HepG2 (cell line): ENCODE results near the gene PPP1R13B.

Experiments
- MXD4 ChIP-seq: IDR thresholded peaks from 2 replicates; pipeline ENCODE4 v1.6.1; 2016; ENCODE audit warnings: mild to moderate bottlenecking, missing biosample characterization, missing genetic modification reagents
- POLR2A ChIP-seq, 2 experiments: IDR thresholded peaks; 2 replicates each; pipeline ENCODE4 v1.6.1; 2011; ENCODE audit warnings: low read depth in 2 of 2, low read length in 2 of 2, mild to moderate bottlenecking in 1 of 2, moderate library complexity in 1 of 2; ENCODE audit not compliant: insufficient read depth in 1 of 2
- RBM22 ChIP-seq: fragments of 200-400 bp; formaldehyde crosslinking; optimal IDR thresholded peaks from 2 replicates; pipeline ENCODE3; 2017; ENCODE audit warnings: mild to moderate bottlenecking, low read length, moderate library complexity
- ZBTB8A ChIP-seq: sonication (generic); formaldehyde crosslinking; IDR thresholded peaks from 2 replicates; pipeline ENCODE4 v1.4.0; 2020; ENCODE audit warnings: mild to moderate bottlenecking, low read depth, missing genetic modification reagents, borderline replicate concordance
- TF ChIP-seq, protein P1 (sequence below): sonication (generic); formaldehyde crosslinking; IDR thresholded peaks from 2 replicates; pipeline ENCODE4 v1.5.0; 2020; ENCODE audit warnings: mild to moderate bottlenecking, missing genetic modification reagents, moderate library complexity

DNA sequence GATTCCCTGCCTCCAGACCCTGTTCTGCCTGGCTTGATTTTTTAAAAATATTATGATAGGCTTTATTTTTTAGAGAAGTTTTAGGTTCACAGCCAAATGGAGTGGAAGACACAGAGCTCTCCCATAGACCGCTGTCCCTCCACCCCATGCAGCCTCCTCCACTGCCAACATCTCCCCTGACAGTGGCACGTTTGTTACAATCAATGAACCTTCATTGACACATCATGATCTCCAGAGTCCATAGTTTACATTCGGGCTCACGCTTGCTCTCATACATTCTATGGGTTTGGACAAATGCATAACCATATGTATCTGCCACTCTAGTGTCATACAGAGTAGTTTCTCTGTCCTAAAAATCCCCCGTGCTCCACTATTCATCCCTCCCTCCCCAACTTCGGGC, 15.9 kb upstream of the PPP1R13B start:
- TF ChIP-seq POLR2A (IDR thresholded peaks at IDR 0.05; ENCODE audit: insufficient read depth in 1 of 2, low read depth in 2 of 2, low read length in 2 of 2) (no peak), ZBTB8A (CRISPR knock-in tag) (no peak), RBM22 (no peak), MXD4 (CRISPR knock-in tag) (no peak)
- TF ChIP-seq, protein P1, sequence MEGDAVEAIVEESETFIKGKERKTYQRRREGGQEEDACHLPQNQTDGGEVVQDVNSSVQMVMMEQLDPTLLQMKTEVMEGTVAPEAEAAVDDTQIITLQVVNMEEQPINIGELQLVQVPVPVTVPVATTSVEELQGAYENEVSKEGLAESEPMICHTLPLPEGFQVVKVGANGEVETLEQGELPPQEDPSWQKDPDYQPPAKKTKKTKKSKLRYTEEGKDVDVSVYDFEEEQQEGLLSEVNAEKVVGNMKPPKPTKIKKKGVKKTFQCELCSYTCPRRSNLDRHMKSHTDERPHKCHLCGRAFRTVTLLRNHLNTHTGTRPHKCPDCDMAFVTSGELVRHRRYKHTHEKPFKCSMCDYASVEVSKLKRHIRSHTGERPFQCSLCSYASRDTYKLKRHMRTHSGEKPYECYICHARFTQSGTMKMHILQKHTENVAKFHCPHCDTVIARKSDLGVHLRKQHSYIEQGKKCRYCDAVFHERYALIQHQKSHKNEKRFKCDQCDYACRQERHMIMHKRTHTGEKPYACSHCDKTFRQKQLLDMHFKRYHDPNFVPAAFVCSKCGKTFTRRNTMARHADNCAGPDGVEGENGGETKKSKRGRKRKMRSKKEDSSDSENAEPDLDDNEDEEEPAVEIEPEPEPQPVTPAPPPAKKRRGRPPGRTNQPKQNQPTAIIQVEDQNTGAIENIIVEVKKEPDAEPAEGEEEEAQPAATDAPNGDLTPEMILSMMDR (CRISPR knock-in tag) = no peak
